ENCODE results near the gene CIRBP.
"Not testable (repeated sequence)": the region's sequence is repeated elsewhere in the genome, so short reads cannot be mapped to it uniquely, and the experiment has no call there.

- TF ChIP-seq CTCF (IDR thresholded peaks at IDR 0.05); POLR2AphosphoS5 (IDR thresholded peaks at IDR 0.05; ENCODE audit: low read depth, low read length); SIN3A (IDR thresholded peaks at IDR 0.05; ENCODE audit: borderline replicate concordance, insufficient read depth, low read depth, low read length); REST (IDR thresholded peaks at IDR 0.05; ENCODE audit: insufficient read depth in 1 of 2, low read depth in 2 of 2, low read length in 1 of 2): not testable (repeated sequence)
These were observed 36.2 kb downstream of the CIRBP start for GRCh38 chr19:1305354-1305753.

All from Panc1 (cell line).